K562 (cell line): ENCODE measurements around the gene ROBO1. TPM values are rescaled to one million over a fixed set of nuclear protein-coding genes. Genes with fewer than 3 reads are reported as not detected.

Experiments used
- ATAC-seq: fragments of 200-7000 bp; cut with Tn5 transposase; 3 replicates; pipeline ENCODE4 v1.9.1; 2020; ENCODE audit warnings: moderate library complexity
- BruUV-seq: library from RNA; stranded (reverse); fragments of 400-500 nt; replicated peaks from 2 replicates; lab custom pipeline; 2021; lab: Mats Ljungman, UMichigan
- CTCF ChIA-PET: fragments of 300-600 bp; formaldehyde crosslinking; extraction: SDS; loops from one replicate; lab custom pipeline; 2021; ENCODE audit warnings: low intra/inter-chr PET ratio; lab: Yijun Ruan, JAX
- POLR2A ChIA-PET: fragments of 300-600, 350-650 bp; sonication (Branson Sonifier 250); formaldehyde crosslinking; extraction: SDS; loops from one replicate; lab custom pipeline; 2021; ENCODE audit warnings: antibody characterized with exemption, inconsistent platforms; lab: Yijun Ruan, JAX
- DNase-seq, 4 experiments: peaks; one replicate each; pipeline versions ENCODE4 v3.0.0 to v3.0.0-alpha.2; 2011 to 2018; ENCODE audit warnings: low spot score in 3 of 4, mixed read lengths in 3 of 4; ENCODE audit errors: extremely low read depth in 1 of 4
- FAIRE-seq: peaks from 2 replicates; lab custom pipeline; 2011; peaks lifted over from hg19 to GRCh38; lab: Jason Lieb, UNC
- H2AFZ ChIP-seq: 2 replicates; pipeline ENCODE4 v1.6.0; 2011; ENCODE audit warnings: low read depth, low read length, control low read depth, inconsistent platforms
- H3K27ac ChIP-seq: fragments of 200-600 bp; 3 replicates; pipeline ENCODE4 v1.8.0; 2011; ENCODE audit warnings: low read depth, mild to moderate bottlenecking, control low read depth, inconsistent platforms, low read length, moderate library complexity, mixed read lengths; ENCODE audit errors: extremely low read depth
- H3K27me3 ChIP-seq, 2 experiments: fragments of 300-600 bp in 1 of 2; 2 replicates in 1 of 2; 3 replicates in 1 of 2; pipeline versions ENCODE4 v1.6.0 to v1.8.0; 2011; ENCODE audit warnings: inconsistent platforms in 2 of 2, low read length in 2 of 2, mild to moderate bottlenecking in 1 of 2, mixed read lengths in 1 of 2, moderate library complexity in 1 of 2; ENCODE audit not compliant: control insufficient read depth in 2 of 2, insufficient read depth in 2 of 2
- H3K36me3 ChIP-seq: fragments of 300-600 bp; 3 replicates; pipeline ENCODE4 v1.8.0; 2011; ENCODE audit warnings: mild to moderate bottlenecking, low read length, inconsistent platforms; ENCODE audit not compliant: control insufficient read depth, insufficient read depth
- H3K4me1 ChIP-seq, 2 experiments: fragments of 200-600 bp in 1 of 2; replicated peaks in 1 of 2; 2 replicates in 1 of 2; 3 replicates in 1 of 2; pipeline versions ENCODE4 v1.5.1 to v1.8.0; 2011; ENCODE audit warnings: inconsistent platforms in 2 of 2, low read length in 2 of 2, mild to moderate bottlenecking in 1 of 2, mixed read lengths in 1 of 2, moderate library complexity in 1 of 2; ENCODE audit not compliant: control insufficient read depth in 2 of 2, insufficient read depth in 2 of 2
- H3K4me2 ChIP-seq: 2 replicates; pipeline ENCODE4 v1.6.1; 2011; ENCODE audit warnings: low read length, control low read depth, inconsistent platforms, mixed read lengths; ENCODE audit not compliant: insufficient read depth
- H3K4me3 ChIP-seq: fragments of 200-600 bp; sonication (generic), shearing (Covaris generic); 2 replicates; pipeline ENCODE4 v1.5.1; 2016; ENCODE audit warnings: control low read depth, inconsistent platforms
- H3K79me2 ChIP-seq: fragments of 200-600 bp; 3 replicates; pipeline ENCODE4 v1.8.0; 2011; ENCODE audit warnings: low read length, inconsistent platforms; ENCODE audit not compliant: control insufficient read depth, insufficient read depth
- H3K9ac ChIP-seq, 2 experiments: 2 replicates each; pipeline versions ENCODE4 v1.6.0 to v1.6.1; 2011; ENCODE audit warnings: low read depth in 2 of 2, low read length in 2 of 2, control low read depth in 1 of 2, inconsistent platforms in 1 of 2, mild to moderate bottlenecking in 1 of 2, mixed read lengths in 1 of 2; ENCODE audit not compliant: insufficient read depth in 1 of 2
- H3K9me1 ChIP-seq: one replicate; pipeline ENCODE4 v1.6.0; 2011; ENCODE audit warnings: inconsistent platforms, mild to moderate bottlenecking, low read length, moderate library complexity; ENCODE audit not compliant: control insufficient read depth, insufficient read depth
- H3K9me3 ChIP-seq: replicated peaks from 2 replicates; pipeline ENCODE4 v1.5.1; 2011; ENCODE audit warnings: low read depth, low read length, inconsistent platforms; ENCODE audit not compliant: control insufficient read depth, insufficient read depth
- H4K20me1 ChIP-seq: replicated peaks from 2 replicates; pipeline ENCODE4 v1.6.1; 2011; ENCODE audit warnings: low read length, inconsistent platforms, mixed read lengths; ENCODE audit not compliant: control insufficient read depth, insufficient read depth
- FOXA3 ChIP-seq, 2 experiments: fragments of 450-650 bp in 1 of 2; sonication (generic) in 1 of 2; formaldehyde crosslinking; IDR thresholded peaks in 1 of 2; conservative IDR thresholded peaks in 1 of 2; 2 replicates each; pipeline versions ENCODE4 v1.4.0 to v1.8.0; 2020 to 2022; ENCODE audit warnings: mild to moderate bottlenecking in 2 of 2, missing genetic modification reagents in 1 of 2
- FOXK1 ChIP-seq: sonication (generic); formaldehyde crosslinking; IDR thresholded peaks from 2 replicates; pipeline ENCODE4 v1.8.0; 2022; ENCODE audit warnings: missing genetic modification reagents, mild to moderate bottlenecking, borderline replicate concordance
- GABPB1 ChIP-seq: sonication (generic); formaldehyde crosslinking; IDR thresholded peaks from 2 replicates; pipeline ENCODE4 v1.8.0; 2022; ENCODE audit warnings: mild to moderate bottlenecking, missing genetic modification reagents
- MAFG ChIP-seq: fragments of 450-650 bp; conservative IDR thresholded peaks from 2 replicates; pipeline ENCODE4 v1.6.1; 2016; ENCODE audit warnings: missing genetic modification characterization, missing compliant biosample characterization
- NFXL1 ChIP-seq: fragments of 450-650 bp; formaldehyde crosslinking; IDR thresholded peaks from 2 replicates; pipeline ENCODE4 v1.4.0; 2021; ENCODE audit warnings: mild to moderate bottlenecking
- RBM14 ChIP-seq: fragments of 200-400 bp; formaldehyde crosslinking; IDR thresholded peaks from 2 replicates; pipeline ENCODE4 v1.6.1; 2018; ENCODE audit warnings: low read depth, mild to moderate bottlenecking, low read length, moderate library complexity, borderline replicate concordance; ENCODE audit not compliant: insufficient read depth
- SOX6 ChIP-seq: fragments of 450-650 bp; IDR thresholded peaks from 2 replicates; pipeline ENCODE4 v1.6.1; 2014; ENCODE audit warnings: mild to moderate bottlenecking
- TCF3 ChIP-seq: sonication (generic); formaldehyde crosslinking; IDR thresholded peaks from 2 replicates; pipeline ENCODE4 v1.4.0; 2020; ENCODE audit warnings: mild to moderate bottlenecking, missing genetic modification reagents
- WGBS: fragments of 100-300 bp; shearing (Covaris generic); methylation state at CpG from one replicate; pipeline ENCODE4 v1.1.6; 2016; ENCODE audit warnings: low coverage, mixed read lengths; ENCODE audit not compliant: insufficient coverage; ENCODE audit errors: missing lambda C conversion rate; 5-methylcytosine and 5-hydroxymethylcytosine counted together
- in situ Hi-C: fragments of 300-500 bp; cut with MboI; formaldehyde crosslinking; loops from 4 replicates; pipeline ENCODE4 v1.15.0; 2018; ENCODE audit warnings: inconsistent platforms, mixed read lengths
- intact Hi-C: fragments of 100-400 bp; cut with micrococcal nuclease; formaldehyde crosslinking; loops from 2 replicates; pipeline ENCODE4 v1.14.2; 2022
- polyA plus RNA-seq, 8 experiments: library from polyadenylated mRNA; depleted of rRNA in 4 of 8; stranded (reverse) in 5 of 8; unstranded in 3 of 8; fragments of >200 nt; fragmentation: Nextera tagmentation in 2 of 8; fragmentation: Illumina TruSeq in 1 of 8; extraction: Ambion mirVana in 2 of 8; extraction: Trizol in 1 of 8; gene quantifications; 2 replicates each; pipeline versions ENCODE4 v1.2.1 to v1.2.3, GENCODE V29; 2011 to 2014; ENCODE audit warnings: inconsistent platforms in 1 of 8, missing spikeins in 1 of 8
- total RNA-seq, 7 experiments: library from RNA; depleted of rRNA in 6 of 7; stranded (reverse); fragments of >200 nt in 6 of 7; fragmentation: Illumina TruSeq in 2 of 7; extraction: Trizol in 2 of 7; gene quantifications; 2 replicates each; pipeline versions ENCODE4 v1.2.1 to v1.2.3, GENCODE V29; 2011 to 2021; ENCODE audit warnings: low replicate concordance in 1 of 7
- TF ChIP-seq, protein P1 (sequence below): fragments of 450-650 bp; IDR thresholded peaks from 2 replicates; pipeline ENCODE4 v1.6.1; 2017; ENCODE audit warnings: antibody characterized with exemption, mild to moderate bottlenecking
- TF ChIP-seq, protein P2 (sequence below), 2 experiments: IDR thresholded peaks in 1 of 2; conservative IDR thresholded peaks in 1 of 2; 2 replicates each; pipeline ENCODE4 v1.6.1; 2016; ENCODE audit warnings: low read depth in 2 of 2, mild to moderate bottlenecking in 1 of 2, missing compliant biosample characterization in 1 of 2, missing genetic modification characterization in 1 of 2, moderate library complexity in 1 of 2

The ROBO1 gene
- total and polyA plus RNA-seq, 9 of the 15 experiments (the other 6 are each of a cell fraction or from before 2014, with no cell fraction given) = 0.01 to 0.53 (median 0.17) TPM; not detected in 5

DNA sequence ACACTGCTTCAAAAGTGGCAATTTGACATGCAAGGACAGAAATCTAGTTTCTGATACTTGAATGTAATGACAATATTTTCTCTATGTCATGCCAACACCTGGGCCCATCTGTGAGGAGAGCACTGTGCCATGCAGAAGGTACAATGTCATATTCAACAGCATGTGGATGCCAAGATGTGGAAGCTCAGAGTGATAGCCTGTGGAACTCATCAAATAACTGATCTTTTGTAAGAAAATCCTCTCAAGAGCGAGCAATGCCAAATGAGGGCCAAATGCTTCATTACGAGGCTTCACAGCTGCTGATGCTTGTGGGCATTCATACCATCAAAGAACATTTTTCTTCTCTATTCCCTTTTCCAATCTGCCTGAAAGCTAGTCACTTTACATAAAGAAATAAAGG, 95.1 kb downstream of the ROBO1 start:
- Histone ChIP-seq H4K20me1 (no peaks in the 10 kb centered on the region), H3K9me3 (no peaks in the 10 kb centered on the region), H3K4me3 (no peak overlapping the region), H3K4me1 (no peaks in the 10 kb centered on the region), H3K36me3 (no peaks in the 10 kb centered on the region), H3K9me1 (no peaks in the 10 kb centered on the region), H3K27ac (no peak overlapping the region), H3K27me3 (no peaks in the 10 kb centered on the region), H3K79me2 (no peaks in the 10 kb centered on the region), H3K4me2 (no peak overlapping the region), H3K9ac (no peak overlapping the region), H2AFZ (no peak overlapping the region)
- POLR2A ChIA-PET = no interaction called here
- DNase-seq (no peak), ATAC-seq (no peak), FAIRE-seq (no peak)
- no TSS peak for BruUV-seq
- 9% methylated on average over 2 of the region's 2 CpGs for WGBS
- TF ChIP-seq FOXK1 (CRISPR knock-in tag) (no peak), RBM14 (no peak), MAFG (tag) (no peak), TCF3 (CRISPR knock-in tag) (no peak), GABPB1 (CRISPR knock-in tag) (no peak), NFXL1 (CRISPR knock-in tag) (no peak), FOXA3 (CRISPR knock-in tag; conservative IDR thresholded peaks at IDR 0.05 in 1 of 2, IDR thresholded peaks at IDR 0.05 in 1 of 2) (no peak), SOX6 (no peak)
- TF ChIP-seq, protein P1, sequence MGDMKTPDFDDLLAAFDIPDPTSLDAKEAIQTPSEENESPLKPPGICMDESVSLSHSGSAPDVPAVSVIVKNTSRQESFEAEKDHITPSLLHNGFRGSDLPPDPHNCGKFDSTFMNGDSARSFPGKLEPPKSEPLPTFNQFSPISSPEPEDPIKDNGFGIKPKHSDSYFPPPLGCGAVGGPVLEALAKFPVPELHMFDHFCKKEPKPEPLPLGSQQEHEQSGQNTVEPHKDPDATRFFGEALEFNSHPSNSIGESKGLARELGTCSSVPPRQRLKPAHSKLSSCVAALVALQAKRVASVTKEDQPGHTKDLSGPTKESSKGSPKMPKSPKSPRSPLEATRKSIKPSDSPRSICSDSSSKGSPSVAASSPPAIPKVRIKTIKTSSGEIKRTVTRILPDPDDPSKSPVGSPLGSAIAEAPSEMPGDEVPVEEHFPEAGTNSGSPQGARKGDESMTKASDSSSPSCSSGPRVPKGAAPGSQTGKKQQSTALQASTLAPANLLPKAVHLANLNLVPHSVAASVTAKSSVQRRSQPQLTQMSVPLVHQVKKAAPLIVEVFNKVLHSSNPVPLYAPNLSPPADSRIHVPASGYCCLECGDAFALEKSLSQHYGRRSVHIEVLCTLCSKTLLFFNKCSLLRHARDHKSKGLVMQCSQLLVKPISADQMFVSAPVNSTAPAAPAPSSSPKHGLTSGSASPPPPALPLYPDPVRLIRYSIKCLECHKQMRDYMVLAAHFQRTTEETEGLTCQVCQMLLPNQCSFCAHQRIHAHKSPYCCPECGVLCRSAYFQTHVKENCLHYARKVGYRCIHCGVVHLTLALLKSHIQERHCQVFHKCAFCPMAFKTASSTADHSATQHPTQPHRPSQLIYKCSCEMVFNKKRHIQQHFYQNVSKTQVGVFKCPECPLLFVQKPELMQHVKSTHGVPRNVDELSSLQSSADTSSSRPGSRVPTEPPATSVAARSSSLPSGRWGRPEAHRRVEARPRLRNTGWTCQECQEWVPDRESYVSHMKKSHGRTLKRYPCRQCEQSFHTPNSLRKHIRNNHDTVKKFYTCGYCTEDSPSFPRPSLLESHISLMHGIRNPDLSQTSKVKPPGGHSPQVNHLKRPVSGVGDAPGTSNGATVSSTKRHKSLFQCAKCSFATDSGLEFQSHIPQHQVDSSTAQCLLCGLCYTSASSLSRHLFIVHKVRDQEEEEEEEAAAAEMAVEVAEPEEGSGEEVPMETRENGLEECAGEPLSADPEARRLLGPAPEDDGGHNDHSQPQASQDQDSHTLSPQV = no peak
- TF ChIP-seq, protein P2, sequence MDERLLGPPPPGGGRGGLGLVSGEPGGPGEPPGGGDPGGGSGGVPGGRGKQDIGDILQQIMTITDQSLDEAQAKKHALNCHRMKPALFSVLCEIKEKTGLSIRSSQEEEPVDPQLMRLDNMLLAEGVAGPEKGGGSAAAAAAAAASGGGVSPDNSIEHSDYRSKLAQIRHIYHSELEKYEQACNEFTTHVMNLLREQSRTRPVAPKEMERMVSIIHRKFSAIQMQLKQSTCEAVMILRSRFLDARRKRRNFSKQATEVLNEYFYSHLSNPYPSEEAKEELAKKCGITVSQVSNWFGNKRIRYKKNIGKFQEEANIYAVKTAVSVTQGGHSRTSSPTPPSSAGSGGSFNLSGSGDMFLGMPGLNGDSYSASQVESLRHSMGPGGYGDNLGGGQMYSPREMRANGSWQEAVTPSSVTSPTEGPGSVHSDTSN (CRISPR knock-in tag; IDR thresholded peaks at IDR 0.05; ENCODE audit: low read depth) = no peak
- TF ChIP-seq, protein P2 (tag; conservative IDR thresholded peaks at IDR 0.05; ENCODE audit: low read depth) = no peak
- in situ Hi-C loops (no loop called here), intact Hi-C loops (no loop called here)
- CTCF ChIA-PET = no interaction called here
